GM19238 (cell line): ENCODE results near the gene EIF3CL.
"Not testable (repeated sequence)": the region's sequence is repeated elsewhere in the genome, so short reads cannot be mapped to it uniquely, and the experiment has no call there.

Experiments used
- DNase-seq: peaks from one replicate; pipeline ENCODE4 v3.0.0; 2011; ENCODE audit warnings: low spot score; ENCODE audit not compliant: insufficient read length

EIF3CL gene

DNA sequence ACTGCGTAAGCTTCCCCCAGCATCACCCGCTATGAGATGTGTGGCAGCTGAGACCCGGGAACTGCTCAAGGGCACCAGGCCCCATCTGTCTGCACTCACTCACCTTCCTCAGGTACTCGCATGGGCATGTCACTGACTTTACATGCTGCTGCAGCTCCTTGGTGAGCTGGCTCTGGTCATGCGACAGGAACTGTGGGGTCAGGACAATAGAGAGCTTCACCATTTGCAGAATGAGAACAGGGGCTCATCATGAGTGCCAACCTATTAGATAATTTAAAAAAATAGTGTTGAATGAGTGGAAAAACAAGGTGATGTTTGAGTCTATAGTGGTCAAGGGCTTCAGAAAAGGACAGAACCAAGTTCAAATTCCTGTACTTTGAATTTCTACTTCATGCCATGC, 41.0 kb downstream of the EIF3CL start:
- DNase-seq = not testable (repeated sequence)

DNA sequence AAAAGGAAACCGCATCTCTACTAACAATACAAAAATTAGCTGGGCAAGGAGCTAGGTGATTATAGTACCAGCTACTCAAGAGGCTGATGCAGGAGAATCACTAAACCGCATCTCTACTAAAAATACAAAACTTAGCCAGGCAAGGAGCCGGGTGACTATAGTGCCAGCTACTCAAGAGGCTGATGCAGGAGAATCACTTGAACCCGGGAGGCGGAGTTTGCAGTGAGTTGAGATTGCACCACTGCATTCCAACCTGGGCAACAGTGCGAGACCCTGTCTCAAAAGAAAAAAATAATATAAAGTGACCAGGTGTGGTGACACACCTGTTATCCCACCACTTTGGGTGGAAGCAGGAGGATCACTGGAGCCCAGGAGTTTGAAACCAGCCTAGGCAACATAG, 65.4 kb downstream of the EIF3CL start:
- DNase-seq = not testable (repeated sequence)

DNA sequence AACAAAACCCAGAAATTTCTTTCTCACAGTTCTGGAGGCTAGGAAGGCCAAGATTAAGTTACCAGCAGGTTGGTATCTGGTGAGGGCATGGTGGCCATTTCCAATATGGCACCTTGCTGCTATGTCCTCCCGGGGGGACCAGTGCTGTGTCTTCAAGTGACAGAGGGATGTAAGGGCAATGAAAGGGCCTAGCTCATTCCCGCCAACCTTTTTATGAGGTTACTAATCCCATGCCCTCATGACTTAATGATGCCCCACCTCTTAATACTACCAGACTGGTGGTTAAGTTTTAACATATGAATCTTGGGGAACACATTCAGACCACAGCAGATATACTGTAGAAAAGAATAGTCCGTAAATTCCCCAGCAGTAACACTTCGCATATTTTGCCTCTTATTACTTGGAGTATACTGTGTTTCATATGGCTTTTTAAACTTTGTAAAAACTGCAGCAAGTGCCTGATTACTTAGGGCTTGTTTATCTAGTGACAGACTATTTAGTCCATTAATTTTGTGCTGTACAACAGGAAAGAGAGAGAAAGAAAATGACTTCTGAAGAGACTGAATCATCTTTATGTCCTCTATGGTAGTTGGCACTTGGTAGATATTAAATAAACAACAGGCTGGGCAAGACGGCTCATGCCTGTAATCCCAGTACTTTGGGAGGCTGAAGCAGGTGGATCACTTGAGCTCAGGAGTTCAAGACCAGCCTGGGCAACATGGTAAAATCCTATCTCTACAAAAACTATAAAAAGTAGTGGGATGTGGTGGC, 66.5 kb downstream of the EIF3CL start:
- DNase-seq = not testable (repeated sequence)

DNA sequence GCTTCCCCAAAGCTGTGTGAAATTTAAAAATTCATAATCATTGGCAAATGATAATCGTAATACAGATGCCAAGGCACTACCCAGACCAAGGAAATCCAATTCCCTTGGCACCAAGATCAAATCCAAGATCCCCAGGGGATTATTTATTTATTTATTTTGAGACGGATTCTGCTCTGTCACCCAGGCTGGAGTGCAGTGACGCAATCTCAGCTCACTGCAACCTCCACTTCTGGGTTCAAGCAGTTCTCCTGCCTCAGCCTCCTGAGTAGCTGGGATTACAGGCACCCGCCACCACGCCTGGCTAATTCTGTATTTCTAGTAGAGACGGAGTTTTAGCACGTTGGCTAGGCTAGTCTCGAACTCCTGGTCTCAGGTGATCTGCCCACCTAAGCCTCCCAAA, 68.0 kb downstream of the EIF3CL start:
- not testable (repeated sequence) for DNase-seq

DNA sequence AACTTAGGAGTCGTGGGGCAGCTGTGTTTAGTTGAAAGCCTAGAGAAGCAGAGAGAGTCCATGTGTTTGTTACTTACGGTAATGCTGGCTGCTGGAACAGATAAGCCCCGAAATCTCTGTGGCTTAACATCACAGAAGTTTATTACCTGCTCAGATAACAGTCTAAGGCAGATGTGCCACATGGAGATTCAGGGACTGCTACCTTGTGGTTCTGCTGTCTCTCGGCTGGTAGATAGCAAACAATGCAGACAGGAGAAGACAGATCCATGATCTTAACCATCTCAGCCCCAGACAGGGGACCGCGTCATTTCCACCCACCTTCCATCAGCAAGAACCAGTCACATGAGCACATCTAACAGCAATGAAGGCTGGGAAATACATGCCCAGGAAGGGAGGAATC, 71.0 kb downstream of the EIF3CL start:
- not testable (repeated sequence) for DNase-seq

DNA sequence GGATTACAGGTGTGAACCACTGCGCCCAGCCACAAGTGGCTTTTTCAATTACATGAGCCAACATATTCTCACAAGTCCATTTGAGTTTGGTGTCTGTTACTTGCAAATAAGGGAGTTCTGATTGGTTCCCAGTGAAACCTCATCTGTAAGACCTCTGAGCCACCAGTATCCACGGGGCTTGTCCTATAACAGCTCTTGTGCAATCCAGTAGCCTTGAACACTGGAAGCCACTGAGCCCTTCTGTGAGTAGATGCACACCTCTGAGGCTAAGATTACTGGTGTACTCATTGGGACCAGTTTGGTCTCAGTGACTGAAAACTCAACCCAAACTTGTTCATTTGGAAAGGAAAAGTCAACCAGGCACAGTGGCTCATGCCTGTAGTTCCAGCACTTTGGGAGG, 72.7 kb downstream of the EIF3CL start:
- not testable (repeated sequence) for DNase-seq

DNA sequence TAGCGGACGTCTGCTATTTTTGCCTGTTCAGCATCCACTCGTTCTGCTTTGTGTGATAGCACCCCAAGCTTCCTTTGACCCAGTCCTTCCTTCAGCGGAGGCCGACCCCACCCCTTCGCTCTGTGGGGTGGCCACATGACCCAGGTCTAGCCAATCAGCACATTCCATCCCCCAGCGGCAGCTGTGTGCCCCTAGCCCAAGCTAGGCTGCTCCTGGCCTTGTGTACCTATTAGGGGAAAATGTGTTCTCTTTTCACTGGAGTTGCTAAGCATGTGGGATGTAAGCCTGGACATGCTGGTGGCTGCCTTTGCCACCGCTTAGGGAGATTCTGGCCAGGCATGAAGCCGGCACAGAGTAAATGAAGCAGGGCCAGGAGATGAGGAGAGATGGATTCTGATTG, 73.4 kb downstream of the EIF3CL start:
- not testable (repeated sequence) for DNase-seq
